HG02970 (cell line): Measurements from ENCODE around the gene NDUFS2.

ENCODE experiments used
- ATAC-seq: cut with Tn5 transposase; IDR thresholded peaks from one replicate; pipeline ENCODE4 v1.9.1; 2021; ENCODE audit warnings: mild to moderate bottlenecking, moderate library complexity, moderate number of reproducible peaks; ENCODE audit not compliant: unreplicated experiment, low FRiP score

The NDUFS2 gene

GRCh38 chr1:161192476-161193465, 9.4 kb upstream of the NDUFS2 start:
- no peak for ATAC-seq

- no peak for ATAC-seq
These were observed 8.5 kb upstream of the NDUFS2 start for GRCh38 chr1:161193561-161194235.

- ATAC-seq = no peak
These were observed 7.0 kb upstream of the NDUFS2 start for GRCh38 chr1:161195171-161195570.

GRCh38 chr1:161196111-161196510, 6.1 kb upstream of the NDUFS2 start:
- ATAC-seq = no peak

- no peak for ATAC-seq
These were observed 5.4 kb upstream of the NDUFS2 start for GRCh38 chr1:161196521-161197451.

GRCh38 chr1:161197560-161198193, 4.5 kb upstream of the NDUFS2 start:
- no peak for ATAC-seq

GRCh38 chr1:161198194-161198896, 3.8 kb upstream of the NDUFS2 start:
- ATAC-seq = no peak

- no peak for ATAC-seq
These were observed 3.2 kb upstream of the NDUFS2 start, which contains the start of gene ADAMTS4 for GRCh38 chr1:161198897-161199431. Gene ADAMTS4, minus strand, starts transcription at chr1:161199054. Its CDS starts 427 bp downstream, at chr1:161198627.

- ATAC-seq = no peak
These were observed 2.5 kb upstream of the NDUFS2 start for GRCh38 chr1:161199506-161200139.

- no peak for ATAC-seq
These were observed 1.7 kb upstream of the NDUFS2 start for GRCh38 chr1:161200421-161200991.

- no peak for ATAC-seq
These were observed 953 bp upstream of the NDUFS2 start for GRCh38 chr1:161200992-161201835.

- ATAC-seq = no peak
These were observed 4.4 kb downstream of the NDUFS2 start for GRCh38 chr1:161206411-161207140.

- no peak for ATAC-seq
These were observed 5.0 kb downstream of the NDUFS2 start for GRCh38 chr1:161207173-161207572.

- no peak for ATAC-seq
These were observed 7.7 kb downstream of the NDUFS2 start for GRCh38 chr1:161209790-161210409.

GRCh38 chr1:161214369-161214768, 12.2 kb downstream of the NDUFS2 start:
- ATAC-seq = no peak

- no peak for ATAC-seq
These were observed 12.9 kb downstream of the NDUFS2 start, which contains the start of gene FCER1G for GRCh38 chr1:161215076-161215475. Gene FCER1G, plus strand, starts transcription at chr1:161215295. Its CDS starts 27 bp downstream, at chr1:161215322.
